ENCODE measurements around the gene TNNI3. TPM values are rescaled to one million over a fixed set of nuclear protein-coding genes. Genes with fewer than 3 reads are reported as not detected.

TNNI3 gene
- total and polyA plus RNA-seq, 9 of the 15 experiments (the other 6 are each of a cell fraction or from before 2014, with no cell fraction given): 4.7 to 158 (median 42.0) TPM

DNA sequence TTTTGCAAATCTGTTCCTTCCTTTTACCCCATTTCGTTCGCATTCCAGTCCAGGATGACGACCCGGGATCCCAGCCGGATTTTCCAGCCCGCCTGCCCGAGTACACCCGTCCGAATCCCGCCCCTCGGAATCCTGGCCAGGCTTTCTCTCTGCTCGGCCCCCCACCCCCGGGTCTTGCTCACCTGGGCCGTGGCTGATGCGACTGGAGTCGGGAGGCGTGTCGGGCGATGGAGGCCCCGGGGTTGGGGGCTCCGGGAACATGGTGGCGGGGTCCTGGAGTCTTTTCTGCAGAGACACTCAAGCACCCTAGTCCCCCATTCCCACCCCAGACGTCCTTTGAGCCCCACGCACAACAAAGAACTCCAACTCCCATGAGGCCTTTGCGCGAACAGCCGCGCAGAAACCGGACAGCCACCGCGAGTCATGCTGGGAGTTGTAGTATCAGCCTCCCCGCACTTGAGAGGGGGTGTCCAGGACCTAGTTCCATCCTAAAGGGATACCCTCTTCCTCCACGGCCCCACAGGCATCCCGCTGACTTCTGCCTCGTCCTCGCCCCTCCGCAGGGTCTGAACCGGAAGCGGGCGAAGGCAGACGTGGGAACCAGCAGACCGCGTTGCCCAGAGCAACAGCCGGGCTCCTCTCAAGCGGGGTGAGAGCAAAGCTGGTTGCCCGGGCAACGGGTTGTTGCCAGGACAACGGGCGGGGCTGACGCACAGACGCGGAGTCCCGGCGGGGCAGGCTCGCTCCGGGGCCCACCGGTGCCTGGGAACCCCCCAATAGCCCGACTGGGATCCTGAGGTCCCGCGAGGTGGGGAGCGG lies 21.5 kb upstream of the TNNI3 start:
- CTCF ChIA-PET (ENCODE audit: low intra/inter-chr PET ratio): no interaction called here
- peaks cover 15% of the 10 kb centered on the region for H4K20me1 ChIP-seq (replicated peaks; ENCODE audit: control insufficient read depth, insufficient read depth, low read length)
- H3K9ac ChIP-seq (ENCODE audit: insufficient read depth in 1 of 2, low read depth in 2 of 2, low read length in 2 of 2): peak overlapping the region in 1 of 2 experiments; percentile 63; a peak in 2 of 4 replicates
- no peak for TF ChIP-seq MTA2 (IDR thresholded peaks at IDR 0.05; ENCODE audit: low read depth)
- peak; percentile 90; the same call in 1 of the 2 replicates for TF ChIP-seq ZNF197 (CRISPR knock-in tag; IDR thresholded peaks at IDR 0.05; ENCODE audit: low read depth)
- no peak for TF ChIP-seq CEBPB (tag; IDR thresholded peaks at IDR 0.05)
- TF ChIP-seq ZNF592 (IDR thresholded peaks at IDR 0.05): peak; percentile 90
- peak; percentile 41; the same call in 1 of the 2 replicates for TF ChIP-seq ZNF740 (CRISPR knock-in tag; IDR thresholded peaks at IDR 0.05)
- no peak for TF ChIP-seq ZNF740 (tag; IDR thresholded peaks at IDR 0.05)
- peak; percentile 47; the same call in 1 of the 2 replicates for TF ChIP-seq FOXJ2 (tag; IDR thresholded peaks at IDR 0.05)
- TF ChIP-seq, protein P1, sequence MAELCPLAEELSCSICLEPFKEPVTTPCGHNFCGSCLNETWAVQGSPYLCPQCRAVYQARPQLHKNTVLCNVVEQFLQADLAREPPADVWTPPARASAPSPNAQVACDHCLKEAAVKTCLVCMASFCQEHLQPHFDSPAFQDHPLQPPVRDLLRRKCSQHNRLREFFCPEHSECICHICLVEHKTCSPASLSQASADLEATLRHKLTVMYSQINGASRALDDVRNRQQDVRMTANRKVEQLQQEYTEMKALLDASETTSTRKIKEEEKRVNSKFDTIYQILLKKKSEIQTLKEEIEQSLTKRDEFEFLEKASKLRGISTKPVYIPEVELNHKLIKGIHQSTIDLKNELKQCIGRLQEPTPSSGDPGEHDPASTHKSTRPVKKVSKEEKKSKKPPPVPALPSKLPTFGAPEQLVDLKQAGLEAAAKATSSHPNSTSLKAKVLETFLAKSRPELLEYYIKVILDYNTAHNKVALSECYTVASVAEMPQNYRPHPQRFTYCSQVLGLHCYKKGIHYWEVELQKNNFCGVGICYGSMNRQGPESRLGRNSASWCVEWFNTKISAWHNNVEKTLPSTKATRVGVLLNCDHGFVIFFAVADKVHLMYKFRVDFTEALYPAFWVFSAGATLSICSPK (IDR thresholded peaks at IDR 0.05; ENCODE audit: borderline replicate concordance): no peak
- TF ChIP-seq SIX5 (IDR thresholded peaks at IDR 0.05; ENCODE audit: borderline replicate concordance in 1 of 2, insufficient read depth in 1 of 2, low read depth in 1 of 2, low read length in 2 of 2): peak; percentile 94 to 96
- peak; percentile 100 for TF ChIP-seq MYNN (IDR thresholded peaks at IDR 0.05)
- peak; percentile 93 for TF ChIP-seq MYNN (CRISPR knock-in tag; IDR thresholded peaks at IDR 0.05)
- TF ChIP-seq MYC (IDR thresholded peaks at IDR 0.05; ENCODE audit: low read depth, low read length): no peak
- TF ChIP-seq MYC (CRISPR knock-in tag; IDR thresholded peaks at IDR 0.05; ENCODE audit: borderline replicate concordance, low read depth): 0 out of 2 replicates have a peak, but pooled peaks have one; percentile 35
- peak; percentile 61 for TF ChIP-seq CXXC5 (CRISPR knock-in tag; IDR thresholded peaks at IDR 0.05)

More for the DNA sequence above, 21.5 kb upstream of the TNNI3 start:
- Histone ChIP-seq H3K27ac (ENCODE audit: extremely low read depth, low read depth, low read length) (no peak overlapping the region), H3K79me2 (ENCODE audit: control insufficient read depth, insufficient read depth, low read length) (no peaks in the 10 kb centered on the region; the same call in 2 of the 3 replicates), H3K9me3 (replicated peaks; ENCODE audit: control insufficient read depth, insufficient read depth, low read depth, low read length) (no peaks in the 10 kb centered on the region), H2AFZ (ENCODE audit: low read depth, low read length) (peak overlapping the region; percentile 18), H3K4me2 (ENCODE audit: insufficient read depth, low read length) (peak overlapping the region; percentile 76), H3K36me3 (ENCODE audit: control insufficient read depth, insufficient read depth, low read length) (no peaks in the 10 kb centered on the region), H3K9me1 (ENCODE audit: control insufficient read depth, insufficient read depth, low read length) (no peaks in the 10 kb centered on the region), H3K4me3 (peak overlapping the region; percentile 35), H3K27me3 (ENCODE audit: control insufficient read depth in 2 of 2, insufficient read depth in 2 of 2, low read length in 2 of 2) (no peaks in the 10 kb centered on the region), H3K4me1 (replicated peaks in 1 of 2; ENCODE audit: control insufficient read depth in 2 of 2, insufficient read depth in 2 of 2, low read length in 2 of 2) (peaks cover 29 to 41% of the 10 kb centered on the region in 2 experiments)
- DNase-seq (ENCODE audit: extremely low read depth in 1 of 4, low spot score in 3 of 4) (peak; percentile 81 to 85 (median 84)), FAIRE-seq (peak; percentile 90), ATAC-seq (peak; percentile 65)
- POLR2A ChIA-PET: interaction anchor here (0.6 to 0.8 kb wide), 2 partner anchors 31 to 189 kb away, joined by 3 read pairs; partner anchors contain the start of gene PTPRH
- intact Hi-C loops (cut with micrococcal nuclease): loop anchor here (2.0 kb wide), 1 partner anchor 38 kb away; no protein-coding TSS in a partner anchor
- no TSS peak for BruUV-seq (replicated peaks)
- in situ Hi-C loops (cut with MboI): no loop called here
- 2% methylated on average over 49 of the region's 61 CpGs for WGBS (ENCODE audit: insufficient coverage, low coverage, missing lambda C conversion rate)
